Fibroblast of skin of right biceps (primary cell): Measurements from ENCODE around the gene BMP6.

ENCODE experiments used
- DNase-seq: peaks from one replicate; pipeline ENCODE4 v3.0.0-alpha.2; 2013

BMP6 gene

DNA sequence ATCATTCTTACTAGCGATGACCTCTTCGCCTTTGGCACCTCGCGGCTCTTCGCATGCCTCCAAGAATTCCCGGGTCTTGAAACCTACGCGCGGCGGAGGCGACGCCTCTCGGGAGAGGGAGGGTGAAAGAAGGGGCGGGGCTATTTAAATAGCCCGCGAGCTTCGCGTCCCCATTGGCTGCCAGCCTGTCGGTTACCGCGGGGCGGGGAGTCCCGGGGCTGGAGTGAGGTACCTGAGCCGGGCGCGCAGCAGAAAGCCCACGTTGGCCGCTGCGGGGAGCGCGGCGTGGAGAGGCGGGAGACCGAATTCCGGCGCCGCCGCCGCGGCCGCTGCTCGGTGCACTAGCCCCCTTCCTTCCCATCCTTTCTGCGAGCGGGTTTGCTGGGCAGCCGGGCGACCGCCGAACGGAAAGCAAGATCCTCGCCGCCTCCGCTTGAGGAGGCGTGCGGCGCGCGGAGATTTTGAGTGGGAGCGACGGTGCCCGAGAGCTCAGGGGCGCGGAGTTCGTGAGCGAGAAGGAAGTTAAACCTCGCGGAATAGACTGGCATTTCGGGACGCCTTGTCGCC, at the start of gene BMP6:
BMP6 (plus strand) TSS at position 251 of the 567 bp plus-strand sequence. CDS start 857 bp downstream, outside the sequence.
- DNase-seq = peak; percentile 82

DNA sequence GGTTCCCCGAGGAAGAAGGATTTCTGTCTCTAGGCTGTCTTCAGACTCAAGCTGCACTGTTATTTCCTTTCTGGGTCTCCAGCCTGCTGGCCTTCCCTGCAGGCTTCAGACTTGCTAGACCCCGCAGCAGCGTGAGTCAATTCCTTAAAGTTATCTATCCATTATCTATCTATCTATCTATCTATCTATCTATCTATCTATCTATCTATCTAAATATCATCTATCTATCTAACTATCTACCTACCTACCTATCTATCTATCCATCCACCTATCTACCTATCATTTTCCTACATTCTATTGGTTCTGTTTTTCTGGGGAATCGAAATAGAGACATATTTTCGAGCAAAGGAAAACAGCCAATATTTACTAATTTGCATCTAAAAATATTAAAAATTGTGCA, 48.7 kb upstream of the BMP6 start:
- no peak for DNase-seq

GRCh38 chr6:7680393-7681075, 45.4 kb upstream of the BMP6 start:
- no peak for DNase-seq

GRCh38 chr6:7681449-7681848, 44.5 kb upstream of the BMP6 start:
- DNase-seq = no peak

DNA sequence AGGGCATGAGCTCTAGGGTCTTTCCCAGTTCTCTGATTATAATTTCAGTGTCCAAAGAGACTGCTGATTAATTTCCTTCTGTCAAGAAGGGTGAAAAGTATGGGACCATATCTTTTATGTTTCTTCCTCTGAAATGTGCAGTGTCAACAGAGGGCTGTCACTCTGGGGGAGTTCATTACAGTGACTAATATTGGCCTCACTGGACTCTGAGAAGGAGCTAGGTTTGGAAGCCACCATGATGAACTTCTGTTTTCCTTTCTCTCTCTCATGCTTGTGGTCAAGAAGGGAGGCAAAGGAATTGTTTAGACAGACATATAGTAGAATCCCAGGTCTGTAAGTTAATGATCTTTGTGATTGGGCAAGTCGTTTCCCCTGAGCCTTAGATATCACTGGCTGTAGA, 41.8 kb upstream of the BMP6 start:
- DNase-seq = peak; percentile 40

- no peak for DNase-seq
These were observed 41.1 kb upstream of the BMP6 start for GRCh38 chr6:7684843-7685242.

DNA sequence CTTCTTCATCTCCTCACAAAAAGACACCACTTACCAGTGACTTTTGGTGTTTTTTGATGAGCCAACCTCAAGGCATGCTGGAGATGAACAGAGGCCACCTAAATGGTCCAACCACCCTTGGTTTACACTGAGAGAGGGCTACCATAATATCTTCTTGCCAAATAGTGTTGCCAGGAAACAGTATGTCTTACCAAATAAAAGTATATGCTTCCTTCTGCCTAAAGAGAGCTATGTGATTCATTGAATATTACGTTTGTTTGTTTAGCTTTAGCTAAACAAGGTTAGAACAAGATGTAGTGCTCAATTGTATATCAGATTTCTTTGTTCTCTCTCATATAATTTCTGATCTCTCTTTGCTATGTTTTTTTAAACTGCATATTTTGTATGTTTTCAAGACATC, 40.6 kb upstream of the BMP6 start:
- DNase-seq = no peak

DNA sequence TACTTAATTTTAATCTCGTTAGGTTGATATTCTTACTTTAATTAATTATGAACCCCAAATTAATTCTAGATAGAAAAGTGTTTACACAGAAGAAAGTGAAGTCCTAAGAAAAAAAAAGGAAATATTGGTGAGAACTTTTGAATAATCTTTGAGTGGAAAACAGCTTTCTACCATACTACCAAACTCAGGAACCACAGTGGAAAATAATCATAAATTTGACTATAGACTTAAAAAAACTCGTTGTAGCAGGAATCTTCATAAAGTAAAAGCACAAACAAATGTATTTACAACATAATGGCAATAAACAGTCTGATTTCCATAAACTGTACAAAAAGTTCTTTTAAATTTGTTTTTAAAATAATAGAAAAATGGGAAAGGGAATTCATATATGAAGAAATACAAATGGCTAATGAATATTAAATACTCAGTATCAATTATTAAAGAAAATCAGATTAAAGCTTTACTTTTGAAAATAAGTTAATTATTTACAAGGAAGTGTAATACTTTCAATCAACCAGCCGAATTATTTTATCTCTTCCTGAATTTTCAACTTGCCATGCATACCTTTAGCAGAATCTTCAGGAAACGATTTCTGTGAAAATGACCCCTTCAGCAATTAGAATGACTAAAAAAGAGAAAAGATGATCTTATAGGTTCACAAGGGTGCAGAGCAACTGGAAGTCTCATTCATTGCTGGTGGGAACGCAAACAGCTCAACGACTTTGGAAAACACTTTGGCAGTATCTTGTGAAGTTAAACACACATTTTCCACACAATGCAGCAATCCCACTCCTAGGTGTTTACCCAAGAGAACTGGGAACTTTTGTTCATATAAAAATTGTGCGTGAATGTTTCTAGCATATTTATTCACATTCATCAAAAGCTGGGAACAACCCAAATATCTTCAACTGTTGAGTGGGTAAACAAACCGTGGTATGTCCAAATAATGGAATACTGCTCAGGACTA, 38.5 kb upstream of the BMP6 start:
- no peak for DNase-seq

- DNase-seq = no peak
These were observed 34.9 kb upstream of the BMP6 start for GRCh38 chr6:7691021-7691420.

- peak; percentile 72 for DNase-seq
These were observed 34.0 kb upstream of the BMP6 start for GRCh38 chr6:7691675-7692452.

GRCh38 chr6:7692453-7692784, 33.5 kb upstream of the BMP6 start:
- no peak for DNase-seq

DNA sequence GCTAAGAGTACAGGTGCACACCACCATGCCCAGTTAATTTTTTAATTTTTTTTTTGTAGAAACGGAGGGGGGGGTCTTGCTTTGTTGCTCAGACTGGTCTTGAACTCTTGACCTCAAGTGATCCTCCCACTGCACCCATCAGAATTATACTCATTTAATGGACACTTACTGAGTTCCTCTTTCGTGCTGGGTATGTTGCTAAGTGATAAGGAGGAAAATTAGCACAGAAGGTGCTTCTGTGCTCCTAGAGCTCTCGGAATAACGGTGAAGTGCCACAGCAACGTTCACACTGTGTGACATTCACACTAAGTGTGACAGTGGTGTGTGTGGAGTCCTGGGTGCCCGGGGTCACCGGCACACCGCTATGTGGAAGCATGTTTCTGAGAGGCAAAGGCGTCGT, 32.1 kb upstream of the BMP6 start:
- DNase-seq = no peak

DNA sequence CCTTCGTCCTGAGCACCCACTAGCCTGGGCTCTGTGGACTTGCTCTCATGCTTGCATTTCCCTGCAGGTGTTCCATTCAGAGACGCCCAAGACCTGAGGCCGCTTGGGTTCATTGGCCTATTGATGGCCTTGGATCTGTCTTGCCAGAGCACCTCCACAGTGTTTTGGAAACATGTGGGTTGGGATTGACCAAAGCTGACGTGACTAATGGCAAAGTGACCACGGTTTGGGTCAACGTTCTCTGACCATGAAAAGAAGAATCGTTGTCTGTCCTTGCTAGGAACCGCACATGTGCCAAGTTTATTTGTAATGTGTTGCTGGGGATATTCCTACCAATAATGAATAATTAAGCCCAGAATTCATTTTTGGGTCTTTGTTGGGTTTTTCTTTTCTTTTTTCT, 29.8 kb upstream of the BMP6 start:
- no peak for DNase-seq

GRCh38 chr6:7697432-7697819, 28.5 kb upstream of the BMP6 start:
- DNase-seq = no peak

GRCh38 chr6:7697820-7698623, 27.9 kb upstream of the BMP6 start:
- DNase-seq = peak; percentile 83

GRCh38 chr6:7701212-7701834, 24.6 kb upstream of the BMP6 start:
- no peak for DNase-seq

GRCh38 chr6:7703148-7703680, 22.7 kb upstream of the BMP6 start:
- no peak for DNase-seq

GRCh38 chr6:7705483-7705882, 20.4 kb upstream of the BMP6 start:
- no peak for DNase-seq

GRCh38 chr6:7706269-7706668, 19.6 kb upstream of the BMP6 start:
- DNase-seq = no peak

- DNase-seq = peak; percentile 28
These were observed 18.1 kb upstream of the BMP6 start for GRCh38 chr6:7707787-7708186.

DNA sequence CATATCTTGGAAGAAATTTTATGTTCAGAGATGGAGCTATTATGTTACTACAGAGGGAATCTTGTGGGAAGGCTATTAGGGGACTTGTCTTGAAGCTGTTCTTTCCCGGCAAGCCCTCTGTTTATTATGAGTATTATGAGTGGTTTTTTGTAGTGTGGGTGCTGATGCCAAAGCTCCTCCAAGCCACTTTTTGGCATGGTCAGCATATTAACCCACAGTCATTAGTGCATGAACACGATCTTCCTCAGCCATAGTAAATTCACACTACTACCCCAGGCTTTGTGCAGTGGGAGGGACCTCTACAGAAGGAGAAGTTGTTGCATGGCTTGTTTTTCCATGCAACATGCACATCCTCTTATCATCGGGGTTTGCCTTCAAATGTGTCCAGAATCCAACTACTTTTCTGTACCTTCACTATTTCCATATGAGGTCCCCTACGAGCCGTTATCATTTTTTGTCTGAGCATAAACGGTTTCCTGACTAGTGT, 6.5 kb upstream of the BMP6 start:
- no peak for DNase-seq
